Loucy (cell line): ENCODE data around the gene TLK1.
A peak's percentile ranks its signal among the peaks of the same experiment; 100 is the strongest.

Experiments
- H2AFZ ChIP-seq: fragments of 200-600 bp; sonication (generic); 2 replicates; pipeline ENCODE4 v1.6.0; 2016; ENCODE audit warnings: antibody characterized with exemption, mild to moderate bottlenecking, low read length, moderate library complexity
- H3F3A ChIP-seq: fragments of 200-600 bp; 2 replicates; pipeline ENCODE4 v1.6.0; 2016; ENCODE audit warnings: antibody characterized with exemption, low read depth, mild to moderate bottlenecking
- H3K27me3 ChIP-seq: fragments of 200-600 bp; sonication (generic); 2 replicates; pipeline ENCODE4 v1.6.1; 2014; ENCODE audit warnings: low read length, mild to moderate bottlenecking; ENCODE audit not compliant: insufficient read depth, poor library complexity, severe bottlenecking
- H3K36me3 ChIP-seq: fragments of 200-600 bp; sonication (generic); 2 replicates; pipeline ENCODE4 v1.6.1; 2016; ENCODE audit warnings: low read length; ENCODE audit not compliant: insufficient read depth
- H3K4me1 ChIP-seq: fragments of 200-600 bp; sonication (generic); 2 replicates; pipeline ENCODE4 v1.5.1; 2014; ENCODE audit warnings: low read length, mild to moderate bottlenecking; ENCODE audit not compliant: insufficient read depth, poor library complexity, severe bottlenecking
- H3K4me2 ChIP-seq: fragments of 200-600 bp; sonication (generic); 2 replicates; pipeline ENCODE4 v1.6.0; 2014; ENCODE audit warnings: antibody characterized with exemption, low read length, low read depth, mild to moderate bottlenecking; ENCODE audit not compliant: poor library complexity, severe bottlenecking
- H3K4me3 ChIP-seq: fragments of 200-600 bp; sonication (generic); 2 replicates; pipeline ENCODE4 v1.5.1; 2014; ENCODE audit warnings: low read length, mild to moderate bottlenecking, mixed read lengths; ENCODE audit not compliant: poor library complexity, severe bottlenecking
- H3K79me2 ChIP-seq: fragments of 200-600 bp; sonication (generic); 2 replicates; pipeline ENCODE4 v1.6.1; 2014; ENCODE audit warnings: low read length; ENCODE audit not compliant: insufficient read depth
- H3K9ac ChIP-seq: fragments of 200-600 bp; sonication (generic); 2 replicates; pipeline ENCODE4 v1.6.0; 2014; ENCODE audit warnings: mild to moderate bottlenecking, low read depth, low read length, moderate library complexity; ENCODE audit not compliant: poor library complexity, severe bottlenecking
- H3K9me2 ChIP-seq: fragments of 200-600 bp; sonication (generic); replicated peaks from 2 replicates; pipeline ENCODE4 v1.6.1; 2016; ENCODE audit warnings: low read depth, low read length, mixed read lengths
- H3K9me3 ChIP-seq: fragments of 200-600 bp; sonication (generic); 2 replicates; pipeline ENCODE4 v1.6.1; 2014; ENCODE audit warnings: mild to moderate bottlenecking, antibody characterized with exemption, low read length, low read depth; ENCODE audit not compliant: insufficient read depth
- H4K20me1 ChIP-seq: fragments of 200-600 bp; sonication (generic); 2 replicates; pipeline ENCODE4 v1.6.0; 2014; ENCODE audit warnings: antibody characterized with exemption, low read length, mild to moderate bottlenecking; ENCODE audit not compliant: insufficient read depth, poor library complexity, severe bottlenecking
- EZH2phosphoT487 ChIP-seq: fragments of 200-600 bp; IDR thresholded peaks from 2 replicates; pipeline ENCODE4 v1.6.1; 2018; ENCODE audit warnings: antibody characterized with exemption, mild to moderate bottlenecking, moderate library complexity, borderline replicate concordance
- TF ChIP-seq, protein P1 (sequence below): fragments of 200-600 bp; sonication (generic); conservative IDR thresholded peaks from 2 replicates; pipeline ENCODE4 v1.5.1; 2014; ENCODE audit warnings: mild to moderate bottlenecking, antibody characterized with exemption, low read length

TLK1 gene

GRCh38 chr2:170973492-170974303, 187.0 kb downstream of the TLK1 start:
- no peaks in the 10 kb centered on the region for H3K9me2 ChIP-seq
- peak overlapping the region; percentile 82 for H3K4me2 ChIP-seq
- peak overlapping the region; percentile 72 for H3K4me3 ChIP-seq
- 0 out of 2 replicates have a peak, but pooled peaks cover 7% of the 10 kb centered on the region for H3F3A ChIP-seq
- TF ChIP-seq EZH2phosphoT487: no peak
- TF ChIP-seq, protein P1, sequence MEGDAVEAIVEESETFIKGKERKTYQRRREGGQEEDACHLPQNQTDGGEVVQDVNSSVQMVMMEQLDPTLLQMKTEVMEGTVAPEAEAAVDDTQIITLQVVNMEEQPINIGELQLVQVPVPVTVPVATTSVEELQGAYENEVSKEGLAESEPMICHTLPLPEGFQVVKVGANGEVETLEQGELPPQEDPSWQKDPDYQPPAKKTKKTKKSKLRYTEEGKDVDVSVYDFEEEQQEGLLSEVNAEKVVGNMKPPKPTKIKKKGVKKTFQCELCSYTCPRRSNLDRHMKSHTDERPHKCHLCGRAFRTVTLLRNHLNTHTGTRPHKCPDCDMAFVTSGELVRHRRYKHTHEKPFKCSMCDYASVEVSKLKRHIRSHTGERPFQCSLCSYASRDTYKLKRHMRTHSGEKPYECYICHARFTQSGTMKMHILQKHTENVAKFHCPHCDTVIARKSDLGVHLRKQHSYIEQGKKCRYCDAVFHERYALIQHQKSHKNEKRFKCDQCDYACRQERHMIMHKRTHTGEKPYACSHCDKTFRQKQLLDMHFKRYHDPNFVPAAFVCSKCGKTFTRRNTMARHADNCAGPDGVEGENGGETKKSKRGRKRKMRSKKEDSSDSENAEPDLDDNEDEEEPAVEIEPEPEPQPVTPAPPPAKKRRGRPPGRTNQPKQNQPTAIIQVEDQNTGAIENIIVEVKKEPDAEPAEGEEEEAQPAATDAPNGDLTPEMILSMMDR: peak; percentile 87
- H3K4me1 ChIP-seq: peaks cover 14% of the 10 kb centered on the region
- no peaks in the 10 kb centered on the region for H3K36me3 ChIP-seq
- H4K20me1 ChIP-seq: no peaks in the 10 kb centered on the region
- H3K27me3 ChIP-seq: no peaks in the 10 kb centered on the region
- no peaks in the 10 kb centered on the region for H3K9me3 ChIP-seq
- peak overlapping the region; percentile 68 for H3K9ac ChIP-seq
- H3K79me2 ChIP-seq: no peaks in the 10 kb centered on the region
- peak overlapping the region; percentile 96 for H2AFZ ChIP-seq

- Histone ChIP-seq H3F3A (0 out of 2 replicates have a peak, but pooled peaks cover 7% of the 10 kb centered on the region), H3K4me3 (peak overlapping the region; percentile 72), H3K9me2 (no peaks in the 10 kb centered on the region), H2AFZ (peak overlapping the region; percentile 96), H3K9me3 (no peaks in the 10 kb centered on the region), H3K4me2 (peak overlapping the region; percentile 82), H3K9ac (peak overlapping the region; percentile 68), H3K79me2 (no peaks in the 10 kb centered on the region), H4K20me1 (no peaks in the 10 kb centered on the region), H3K4me1 (peaks cover 14% of the 10 kb centered on the region), H3K36me3 (peaks cover 2% of the 10 kb centered on the region; the same call in 1 of the 2 replicates), H3K27me3 (no peaks in the 10 kb centered on the region)
- TF ChIP-seq, protein P1: no peak
- no peak for TF ChIP-seq EZH2phosphoT487
Observed at GRCh38 chr2:170973225-170973491, 187.5 kb downstream of the TLK1 start.

DNA sequence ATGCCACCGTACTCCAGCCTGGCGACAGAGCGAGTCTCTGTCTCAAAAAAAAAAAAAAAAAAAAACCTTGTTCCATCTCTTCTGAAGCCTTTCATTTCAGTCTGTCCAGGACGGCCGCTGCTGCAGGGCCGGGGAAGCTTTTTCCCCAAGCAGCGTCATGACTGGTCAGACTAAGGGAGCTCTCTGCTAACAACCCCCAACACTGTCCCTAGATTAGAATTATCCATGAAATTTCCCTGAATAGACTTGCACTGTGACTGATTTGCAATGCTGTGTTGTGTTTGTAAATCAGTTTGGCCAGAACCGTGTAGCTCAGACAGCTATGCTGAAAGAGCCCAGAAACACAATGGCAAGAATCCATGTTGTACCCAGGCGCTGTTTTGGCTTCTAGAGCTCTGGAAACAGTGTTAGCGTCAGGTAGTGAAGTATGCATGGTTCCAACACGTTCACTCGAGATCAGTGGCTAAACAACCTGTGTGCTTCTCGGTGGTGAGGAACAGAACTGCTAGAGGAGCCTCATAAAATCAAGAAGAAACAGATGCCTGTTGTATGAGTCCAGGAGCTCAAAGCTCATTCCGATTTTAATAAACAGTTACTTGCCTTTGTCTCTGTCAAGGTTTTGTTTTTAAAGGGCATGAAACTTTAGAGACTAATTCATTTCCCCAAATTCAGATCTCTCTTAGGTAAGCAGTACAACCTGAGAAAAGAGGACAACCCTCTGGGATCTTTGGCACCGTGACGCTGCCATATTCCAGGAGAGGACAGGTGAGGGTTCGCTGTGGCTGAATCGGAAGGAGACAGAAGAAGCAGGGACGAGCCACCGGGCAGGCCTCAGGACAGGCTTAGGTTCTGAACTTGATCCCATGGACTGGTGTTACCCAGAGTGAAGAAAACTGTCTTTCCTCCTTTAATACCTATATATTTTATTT, 188.1 kb downstream of the TLK1 start:
- peak overlapping the region; percentile 68 for H3K9ac ChIP-seq
- H4K20me1 ChIP-seq: no peaks in the 10 kb centered on the region
- peak overlapping the region; percentile 72 for H3K4me3 ChIP-seq

More for the DNA sequence above, 188.1 kb downstream of the TLK1 start:
- Histone ChIP-seq H3K79me2 (no peaks in the 10 kb centered on the region), H3K36me3 (peaks cover 7% of the 10 kb centered on the region; the same call in 1 of the 2 replicates), H3K4me1 (peaks cover 14% of the 10 kb centered on the region), H3K4me2 (peak overlapping the region; percentile 82), H3K27me3 (no peaks in the 10 kb centered on the region), H3K9me3 (no peaks in the 10 kb centered on the region), H3F3A (0 out of 2 replicates have a peak, but pooled peaks cover 7% of the 10 kb centered on the region), H2AFZ (peak overlapping the region; percentile 96), H3K9me2 (no peaks in the 10 kb centered on the region)
- TF ChIP-seq EZH2phosphoT487: no peak
